ENCODE results near the gene BANK1. TPM values are rescaled to one million over a fixed set of nuclear protein-coding genes. Genes with fewer than 3 reads are reported as not detected.
"Not testable (repeated sequence)": the region's sequence is repeated elsewhere in the genome, so short reads cannot be mapped to it uniquely, and the experiment has no call there.

Gene BANK1
- total and polyA plus RNA-seq, 2 experiments from 2014 or later: not detected

DNA sequence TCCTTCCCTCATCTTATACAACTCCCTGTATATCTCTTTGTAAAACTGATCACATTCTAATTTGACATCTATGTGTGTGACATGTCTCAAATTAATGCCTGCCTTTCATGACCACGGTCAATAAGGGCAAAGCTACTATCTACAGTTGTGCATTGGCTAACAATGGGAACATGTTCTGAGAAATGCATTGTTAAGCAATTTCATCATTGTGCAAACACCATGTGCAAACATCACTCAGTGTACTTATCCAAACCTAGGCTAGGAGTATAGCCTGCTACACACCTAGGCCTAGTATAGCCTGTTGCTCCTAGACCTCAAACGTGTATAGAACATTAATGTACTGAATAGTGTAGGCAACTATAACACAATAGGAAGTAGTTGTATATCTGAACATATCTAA is 95.0 kb downstream of the BANK1 start:
- Histone ChIP-seq H3K9me3 (ENCODE audit: low read depth) (no peaks in the 10 kb centered on the region), H3F3A (ENCODE audit: insufficient read depth) (no peaks in the 10 kb centered on the region), H3K9me2 (ENCODE audit: insufficient read depth) (no peaks in the 10 kb centered on the region), H3K27ac (no peak overlapping the region), H3K4me3 (no peak overlapping the region), H3K27me3 (replicated peaks; ENCODE audit: insufficient read depth) (no peaks in the 10 kb centered on the region), H4K20me1 (ENCODE audit: insufficient read depth) (no peaks in the 10 kb centered on the region), H3K9ac (no peak overlapping the region), H3K36me3 (ENCODE audit: low read depth) (no peaks in the 10 kb centered on the region), H3K4me2 (ENCODE audit: unreplicated experiment) (no peak overlapping the region), H3K79me2 (ENCODE audit: insufficient read depth) (no peaks in the 10 kb centered on the region), H3K4me1 (ENCODE audit: insufficient read depth) (no peaks in the 10 kb centered on the region), H2AFZ (no peak overlapping the region)
- no peak for DNase-seq
- 57 to 60% methylated on average over 2 of the region's 2 CpGs for WGBS, 2 experiments (ENCODE audit: low coverage in 1 of 2, low lambda C conversion rate in 2 of 2, missing lambda C conversion rate in 2 of 2)
- in situ Hi-C loops (cut with MboI): no loop called here
- TF ChIP-seq EZH2phosphoT487 (IDR thresholded peaks at IDR 0.05; ENCODE audit: insufficient read depth, low read depth) (no peak), EZH2 (IDR thresholded peaks at IDR 0.05; ENCODE audit: insufficient read depth, poor library complexity, severe bottlenecking) (no peak)

DNA sequence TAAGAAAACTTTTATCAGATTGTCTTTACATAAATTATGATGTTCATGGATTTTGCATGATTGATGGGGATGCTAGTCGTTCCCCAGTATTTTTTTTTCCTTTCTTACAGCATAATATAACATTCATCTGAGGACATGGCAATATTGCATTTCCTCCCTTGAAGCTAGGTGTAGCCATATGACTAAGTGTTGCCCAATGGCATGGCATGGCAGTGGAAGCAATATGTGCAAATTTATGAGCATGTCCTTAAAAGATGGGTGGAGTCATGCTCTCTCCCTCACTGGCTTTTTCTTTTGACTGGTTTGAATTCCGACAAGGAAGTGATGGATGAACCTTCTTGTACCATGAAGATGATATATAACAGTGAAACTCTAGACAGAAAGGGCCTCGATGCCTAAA is 96.3 kb downstream of the BANK1 start:
- Histone ChIP-seq H2AFZ (no peak overlapping the region), H3K4me1 (ENCODE audit: insufficient read depth) (no peaks in the 10 kb centered on the region), H4K20me1 (ENCODE audit: insufficient read depth) (no peaks in the 10 kb centered on the region), H3K27me3 (replicated peaks; ENCODE audit: insufficient read depth) (no peaks in the 10 kb centered on the region), H3K27ac (no peak overlapping the region), H3K79me2 (ENCODE audit: insufficient read depth) (no peaks in the 10 kb centered on the region), H3F3A (ENCODE audit: insufficient read depth) (no peaks in the 10 kb centered on the region), H3K4me2 (ENCODE audit: unreplicated experiment) (no peak overlapping the region), H3K9ac (no peak overlapping the region), H3K9me2 (ENCODE audit: insufficient read depth) (no peaks in the 10 kb centered on the region), H3K4me3 (no peak overlapping the region), H3K9me3 (ENCODE audit: low read depth) (no peaks in the 10 kb centered on the region), H3K36me3 (ENCODE audit: low read depth) (no peaks in the 10 kb centered on the region)
- TF ChIP-seq EZH2 (IDR thresholded peaks at IDR 0.05; ENCODE audit: insufficient read depth, poor library complexity, severe bottlenecking) (no peak), EZH2phosphoT487 (IDR thresholded peaks at IDR 0.05; ENCODE audit: insufficient read depth, low read depth) (no peak)
- DNase-seq: no peak
- in situ Hi-C loops (cut with MboI): no loop called here
- 50 to 60% methylated on average over 3 of the region's 3 CpGs for WGBS, 2 experiments (ENCODE audit: low coverage in 1 of 2, low lambda C conversion rate in 2 of 2, missing lambda C conversion rate in 2 of 2)

DNA sequence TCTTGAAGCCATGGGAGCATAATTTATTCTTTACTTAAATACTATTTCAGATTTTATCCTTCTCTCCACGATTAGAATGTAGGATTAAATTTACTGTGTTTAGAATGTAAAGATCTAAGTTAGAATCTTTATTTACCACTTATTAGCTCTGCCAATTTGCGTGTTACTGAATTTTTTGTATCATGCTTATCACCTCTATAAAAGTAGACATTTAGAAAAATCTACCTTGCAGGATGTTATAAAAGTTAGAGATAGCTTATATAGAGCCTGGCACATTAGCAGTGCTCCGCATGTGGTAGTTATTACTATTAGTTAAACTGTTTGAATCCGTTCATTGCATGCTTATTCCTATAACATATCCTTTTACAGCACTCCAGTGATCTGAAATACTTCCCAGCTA is 97.9 kb downstream of the BANK1 start:
- Histone ChIP-seq H3K9me2 (ENCODE audit: insufficient read depth) (no peaks in the 10 kb centered on the region), H2AFZ (no peak overlapping the region), H3K4me3 (no peak overlapping the region), H3F3A (ENCODE audit: insufficient read depth) (no peaks in the 10 kb centered on the region), H3K27me3 (replicated peaks; ENCODE audit: insufficient read depth) (no peaks in the 10 kb centered on the region), H3K4me1 (ENCODE audit: insufficient read depth) (no peaks in the 10 kb centered on the region), H3K36me3 (ENCODE audit: low read depth) (no peaks in the 10 kb centered on the region), H3K9me3 (ENCODE audit: low read depth) (no peaks in the 10 kb centered on the region), H3K4me2 (ENCODE audit: unreplicated experiment) (no peak overlapping the region), H3K79me2 (ENCODE audit: insufficient read depth) (no peaks in the 10 kb centered on the region), H3K27ac (no peak overlapping the region), H3K9ac (no peak overlapping the region), H4K20me1 (ENCODE audit: insufficient read depth) (no peaks in the 10 kb centered on the region)
- TF ChIP-seq EZH2 (IDR thresholded peaks at IDR 0.05; ENCODE audit: insufficient read depth, poor library complexity, severe bottlenecking): no peak
- no peak for TF ChIP-seq EZH2phosphoT487 (IDR thresholded peaks at IDR 0.05; ENCODE audit: insufficient read depth, low read depth)
- DNase-seq: no peak
- in situ Hi-C loops (cut with MboI): no loop called here
- WGBS, 2 experiments (ENCODE audit: low coverage in 1 of 2, low lambda C conversion rate in 2 of 2, missing lambda C conversion rate in 2 of 2): 54 to 55% methylated on average over 4 of the region's 4 CpGs

DNA sequence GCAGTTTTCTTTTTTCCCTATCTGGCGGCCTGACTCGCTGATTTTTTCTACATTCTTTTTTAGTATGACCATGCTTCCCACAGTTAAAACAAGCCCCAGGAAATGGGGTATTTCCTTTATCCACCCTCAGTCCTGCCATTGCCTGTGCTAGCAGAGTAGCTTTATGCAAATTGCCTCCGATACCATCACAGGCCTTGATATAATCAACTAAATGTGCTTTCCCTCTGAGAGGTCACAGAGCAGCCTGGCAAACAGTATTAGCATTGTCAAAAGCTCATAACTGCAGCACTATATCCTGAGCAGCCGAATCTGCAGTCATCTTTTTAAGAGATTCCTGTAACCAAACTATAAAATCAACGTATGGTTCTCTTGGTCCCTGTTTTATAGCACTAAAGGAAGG is 115.0 kb downstream of the BANK1 start:
- DNase-seq; H2AFZ ChIP-seq; H3F3A ChIP-seq (ENCODE audit: insufficient read depth); H3K9me2 ChIP-seq (ENCODE audit: insufficient read depth); in situ Hi-C loops (cut with MboI); H3K9me3 ChIP-seq (ENCODE audit: low read depth); H3K79me2 ChIP-seq (ENCODE audit: insufficient read depth); H3K4me3 ChIP-seq; H3K4me2 ChIP-seq (ENCODE audit: unreplicated experiment); H3K9ac ChIP-seq; H3K36me3 ChIP-seq (ENCODE audit: low read depth); H3K4me1 ChIP-seq (ENCODE audit: insufficient read depth); H4K20me1 ChIP-seq (ENCODE audit: insufficient read depth); H3K27me3 ChIP-seq (replicated peaks; ENCODE audit: insufficient read depth); H3K27ac ChIP-seq: not testable (repeated sequence)
- 32 to 33% methylated on average over 5 of the region's 5 CpGs for WGBS, 2 experiments (ENCODE audit: low coverage in 1 of 2, low lambda C conversion rate in 2 of 2, missing lambda C conversion rate in 2 of 2)

DNA sequence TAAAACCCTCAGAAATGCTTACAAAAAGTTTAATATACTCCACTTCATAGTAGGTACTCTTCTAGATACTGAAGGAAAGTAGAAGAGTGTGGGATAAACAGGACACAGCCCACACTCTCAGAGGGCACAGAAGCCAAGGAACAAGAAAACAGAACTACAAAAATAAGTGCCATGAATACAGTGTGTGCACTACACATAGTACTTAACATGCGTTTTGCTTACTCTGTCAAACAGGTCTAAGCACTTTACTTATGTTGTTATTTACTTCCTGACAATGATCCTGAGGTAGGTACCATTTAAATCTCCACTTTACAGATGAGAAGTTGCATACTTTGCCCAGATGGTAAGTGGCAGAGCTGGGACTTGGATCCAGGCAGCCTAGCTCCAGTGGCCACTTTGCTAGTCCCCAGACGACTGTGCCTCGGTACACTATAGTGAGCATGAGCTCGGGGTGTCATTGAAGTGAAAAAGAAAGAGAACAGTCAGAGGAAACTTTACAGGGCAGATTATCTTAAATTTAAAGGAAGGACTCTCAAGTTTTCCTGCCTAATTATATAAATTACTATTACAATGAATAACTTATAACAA is 120.3 kb downstream of the BANK1 start:
- TF ChIP-seq EZH2 (IDR thresholded peaks at IDR 0.05; ENCODE audit: insufficient read depth, poor library complexity, severe bottlenecking): no peak
- no peak for TF ChIP-seq EZH2phosphoT487 (IDR thresholded peaks at IDR 0.05; ENCODE audit: insufficient read depth, low read depth)
- Histone ChIP-seq H3K27me3 (replicated peaks; ENCODE audit: insufficient read depth) (no peaks in the 10 kb centered on the region), H3K4me2 (ENCODE audit: unreplicated experiment) (no peak overlapping the region), H3K9me3 (ENCODE audit: low read depth) (no peaks in the 10 kb centered on the region), H3K9ac (no peak overlapping the region), H3F3A (ENCODE audit: insufficient read depth) (no peaks in the 10 kb centered on the region), H3K9me2 (ENCODE audit: insufficient read depth) (no peaks in the 10 kb centered on the region), H3K79me2 (ENCODE audit: insufficient read depth) (no peaks in the 10 kb centered on the region), H3K36me3 (ENCODE audit: low read depth) (no peaks in the 10 kb centered on the region), H3K4me1 (ENCODE audit: insufficient read depth) (no peaks in the 10 kb centered on the region), H4K20me1 (ENCODE audit: insufficient read depth) (no peaks in the 10 kb centered on the region), H3K27ac (no peak overlapping the region), H3K4me3 (no peak overlapping the region), H2AFZ (no peak overlapping the region)
- DNase-seq: no peak
- in situ Hi-C loops (cut with MboI): no loop called here
- 74 to 81% methylated on average over 4 of the region's 4 CpGs for WGBS, 2 experiments (ENCODE audit: low coverage in 1 of 2, low lambda C conversion rate in 2 of 2, missing lambda C conversion rate in 2 of 2)

Measured in GM23248 (cell line).